ENCODE measurements around the gene ARPP21. TPM values are rescaled to one million over a fixed set of nuclear protein-coding genes. Genes with fewer than 3 reads are reported as not detected.

ARPP21 gene
- polyA plus RNA-seq, 1 donor from 2014 or later = 12.8 TPM

DNA sequence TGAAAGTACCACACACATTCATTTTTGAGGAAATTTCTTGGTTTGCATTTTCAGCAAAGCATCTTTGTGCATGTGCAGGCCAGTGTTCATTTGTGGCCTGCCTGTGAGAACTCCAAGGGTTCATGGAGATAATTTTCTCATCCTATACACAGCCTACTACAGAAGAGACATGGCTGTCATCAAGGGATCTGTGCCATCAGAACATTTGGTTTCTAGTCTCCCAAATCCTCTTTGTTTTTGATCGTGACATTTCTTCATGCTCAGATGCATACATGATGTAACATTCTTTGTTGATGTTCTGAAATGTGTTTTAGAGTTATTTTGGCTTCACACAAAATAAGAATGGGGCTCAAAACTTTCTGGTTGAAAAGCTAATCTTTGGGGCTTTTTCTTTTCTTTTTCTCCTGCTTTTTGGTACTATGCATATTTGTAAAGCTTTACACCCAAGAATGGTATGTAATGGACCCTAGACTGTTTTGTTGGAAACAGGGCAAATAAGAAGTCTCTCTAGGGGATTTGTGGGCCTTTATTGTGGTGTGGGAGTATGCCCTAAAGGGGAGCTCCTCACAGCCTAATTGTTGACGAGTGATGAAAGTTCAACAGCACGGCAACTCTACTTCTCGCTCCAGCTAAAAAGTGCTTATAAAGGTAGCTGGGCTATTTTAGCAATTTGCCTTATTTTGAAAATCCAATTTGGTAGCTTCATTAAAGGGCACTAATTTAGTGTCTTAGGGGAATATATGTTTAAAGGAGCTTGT lies 3.2 kb upstream of the ARPP21 start:
- no peaks in the 10 kb centered on the region for H4K20me1 ChIP-seq (ENCODE audit: insufficient read depth)
- H3K9me2 ChIP-seq (ENCODE audit: insufficient read depth, low read length) = no peaks in the 10 kb centered on the region
- no peak overlapping the region for H3K4me3 ChIP-seq (ENCODE audit: low read length)
- H2AFZ ChIP-seq (ENCODE audit: low read depth, low read length) = no peak overlapping the region
- no peak overlapping the region for H3K27ac ChIP-seq (ENCODE audit: low read length)
- no peaks in the 10 kb centered on the region for H3F3A ChIP-seq (ENCODE audit: insufficient read depth, low read length, poor library complexity, severe bottlenecking)
- no peak for TF ChIP-seq SMC3 (conservative IDR thresholded peaks at IDR 0.05; ENCODE audit: poor library complexity)
- no peak for TF ChIP-seq REST (IDR thresholded peaks at IDR 0.05; ENCODE audit: borderline replicate concordance)
- no peak for TF ChIP-seq RAD21 (conservative IDR thresholded peaks at IDR 0.05)
- TF ChIP-seq MXI1 (conservative IDR thresholded peaks at IDR 0.05; ENCODE audit: poor library complexity, severe bottlenecking) = no peak
- no peak for TF ChIP-seq EP300 (conservative IDR thresholded peaks at IDR 0.05; ENCODE audit: poor library complexity, severe bottlenecking)
- TF ChIP-seq, protein P1, sequence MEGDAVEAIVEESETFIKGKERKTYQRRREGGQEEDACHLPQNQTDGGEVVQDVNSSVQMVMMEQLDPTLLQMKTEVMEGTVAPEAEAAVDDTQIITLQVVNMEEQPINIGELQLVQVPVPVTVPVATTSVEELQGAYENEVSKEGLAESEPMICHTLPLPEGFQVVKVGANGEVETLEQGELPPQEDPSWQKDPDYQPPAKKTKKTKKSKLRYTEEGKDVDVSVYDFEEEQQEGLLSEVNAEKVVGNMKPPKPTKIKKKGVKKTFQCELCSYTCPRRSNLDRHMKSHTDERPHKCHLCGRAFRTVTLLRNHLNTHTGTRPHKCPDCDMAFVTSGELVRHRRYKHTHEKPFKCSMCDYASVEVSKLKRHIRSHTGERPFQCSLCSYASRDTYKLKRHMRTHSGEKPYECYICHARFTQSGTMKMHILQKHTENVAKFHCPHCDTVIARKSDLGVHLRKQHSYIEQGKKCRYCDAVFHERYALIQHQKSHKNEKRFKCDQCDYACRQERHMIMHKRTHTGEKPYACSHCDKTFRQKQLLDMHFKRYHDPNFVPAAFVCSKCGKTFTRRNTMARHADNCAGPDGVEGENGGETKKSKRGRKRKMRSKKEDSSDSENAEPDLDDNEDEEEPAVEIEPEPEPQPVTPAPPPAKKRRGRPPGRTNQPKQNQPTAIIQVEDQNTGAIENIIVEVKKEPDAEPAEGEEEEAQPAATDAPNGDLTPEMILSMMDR (IDR thresholded peaks at IDR 0.05; ENCODE audit: poor library complexity, severe bottlenecking) = no peak
- TF ChIP-seq EZH2 (IDR thresholded peaks at IDR 0.05; ENCODE audit: borderline replicate concordance, insufficient read depth, low read length, poor library complexity, severe bottlenecking) = no peak
- TF ChIP-seq POLR2AphosphoS5 (IDR thresholded peaks at IDR 0.05) = no peak
- TF ChIP-seq TAF1 (IDR thresholded peaks at IDR 0.05; ENCODE audit: low read depth) = no peak
- H3K36me3 ChIP-seq (ENCODE audit: insufficient read depth, low read length) = no peaks in the 10 kb centered on the region
- no peak overlapping the region for H3K4me2 ChIP-seq (ENCODE audit: low read length)
- H3K9ac ChIP-seq (ENCODE audit: low read length) = no peak overlapping the region
- peaks cover 11% of the 10 kb centered on the region for H3K27me3 ChIP-seq (ENCODE audit: insufficient read depth, low read depth, low read length)
- H3K9me3 ChIP-seq (ENCODE audit: low read length) = no peaks in the 10 kb centered on the region
- no peaks in the 10 kb centered on the region for H3K79me2 ChIP-seq (replicated peaks; ENCODE audit: insufficient read depth, low read length)

DNA sequence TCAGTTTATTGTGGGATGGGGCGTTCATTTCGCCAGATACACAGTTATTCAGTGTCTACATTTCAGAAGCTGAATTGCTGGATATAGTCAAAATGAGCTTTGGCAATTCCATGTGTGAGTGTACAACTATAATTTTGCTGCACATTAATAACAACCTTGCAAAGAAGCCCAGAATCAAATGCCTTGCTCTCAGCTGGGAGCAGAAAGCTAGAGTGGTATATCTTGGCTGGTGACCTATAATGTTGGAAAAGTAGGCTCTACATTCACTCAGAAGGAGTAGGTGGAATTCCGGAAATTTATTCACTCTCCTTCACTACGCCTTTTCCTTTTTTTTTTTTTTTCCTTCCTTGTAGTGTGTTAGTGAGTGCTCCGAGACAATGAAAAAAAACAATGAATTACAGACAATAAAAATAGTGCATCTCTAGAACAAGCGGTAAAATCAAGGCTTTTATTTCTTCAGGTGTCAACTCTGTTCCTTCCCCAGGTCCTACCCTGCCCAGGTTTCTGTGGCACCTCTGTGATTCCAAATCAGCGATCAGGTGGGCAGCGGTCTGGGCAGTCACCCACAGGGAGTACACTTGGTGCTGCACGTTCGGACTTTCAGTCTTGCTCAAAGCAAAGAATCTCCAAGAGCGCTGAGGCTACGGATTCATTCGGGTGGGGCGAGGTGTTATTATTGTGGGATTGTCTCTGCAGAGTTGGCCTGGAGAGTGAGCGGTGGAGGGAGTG lies 910 bp upstream of the ARPP21 start:
- H2AFZ ChIP-seq (ENCODE audit: low read depth, low read length) = no peak overlapping the region
- no peaks in the 10 kb centered on the region for H4K20me1 ChIP-seq (ENCODE audit: insufficient read depth)
- peak overlapping the region; percentile 72 for H3K4me3 ChIP-seq (ENCODE audit: low read length)
- H3K27me3 ChIP-seq (ENCODE audit: insufficient read depth, low read depth, low read length) = peaks cover 11% of the 10 kb centered on the region
- no peak overlapping the region for H3K9ac ChIP-seq (ENCODE audit: low read length)
- no peaks in the 10 kb centered on the region for H3K9me3 ChIP-seq (ENCODE audit: low read length)
- H3K79me2 ChIP-seq (replicated peaks; ENCODE audit: insufficient read depth, low read length) = peaks cover 17% of the 10 kb centered on the region
- no peaks in the 10 kb centered on the region for H3K36me3 ChIP-seq (ENCODE audit: insufficient read depth, low read length)
- H3F3A ChIP-seq (ENCODE audit: insufficient read depth, low read length, poor library complexity, severe bottlenecking) = no peaks in the 10 kb centered on the region
- no peak overlapping the region for H3K27ac ChIP-seq (ENCODE audit: low read length)
- no peak overlapping the region for H3K4me2 ChIP-seq (ENCODE audit: low read length)
- TF ChIP-seq POLR2AphosphoS5 (IDR thresholded peaks at IDR 0.05) (no peak), EZH2 (IDR thresholded peaks at IDR 0.05; ENCODE audit: borderline replicate concordance, insufficient read depth, low read length, poor library complexity, severe bottlenecking) (no peak), TAF1 (IDR thresholded peaks at IDR 0.05; ENCODE audit: low read depth) (no peak), REST (IDR thresholded peaks at IDR 0.05; ENCODE audit: borderline replicate concordance) (no peak), EP300 (conservative IDR thresholded peaks at IDR 0.05; ENCODE audit: poor library complexity, severe bottlenecking) (no peak), MXI1 (conservative IDR thresholded peaks at IDR 0.05; ENCODE audit: poor library complexity, severe bottlenecking) (no peak), SMC3 (conservative IDR thresholded peaks at IDR 0.05; ENCODE audit: poor library complexity) (no peak), RAD21 (conservative IDR thresholded peaks at IDR 0.05) (no peak)
- TF ChIP-seq, protein P1 (IDR thresholded peaks at IDR 0.05; ENCODE audit: poor library complexity, severe bottlenecking) = no peak
- no peaks in the 10 kb centered on the region for H3K9me2 ChIP-seq (ENCODE audit: insufficient read depth, low read length)

Data from neural cell (in vitro differentiated cells).